ENCODE data around the gene RAI14.
"Not testable (repeated sequence)": the region's sequence is repeated elsewhere in the genome, so short reads cannot be mapped to it uniquely, and the experiment has no call there.

The RAI14 gene

GRCh38 chr5:34756781-34757624, 100.9 kb downstream of the RAI14 start:
- H3K36me3 ChIP-seq = peaks cover 0 to 15% (median 11%) of the 10 kb centered on the region in 3 donors
- intact Hi-C loops (cut with DNase I; ENCODE audit: low total_unique reads) = no loop called here
- H3K4me3 ChIP-seq = no peak overlapping the region
- H3K4me1 ChIP-seq = peaks cover 0 to 18% (median 3%) of the 10 kb centered on the region in 4 donors
- H3K27me3 ChIP-seq = no peaks in the 10 kb centered on the region
- no peak for TF ChIP-seq CTCF (IDR thresholded peaks at IDR 0.05)
- H3K9me3 ChIP-seq = no peaks in the 10 kb centered on the region
- peak overlapping the region; percentile 60 to 64 for H3K27ac ChIP-seq
- DNase-seq = no peak

GRCh38 chr5:34758514-34758913, 102.4 kb downstream of the RAI14 start:
- no peaks in the 10 kb centered on the region for H3K27me3 ChIP-seq

GRCh38 chr5:34759213-34759612, 103.1 kb downstream of the RAI14 start:
- intact Hi-C loops (cut with DNase I; ENCODE audit: low total_unique reads); H3K27me3 ChIP-seq; H3K4me3 ChIP-seq; H3K27ac ChIP-seq; H3K9me3 ChIP-seq; DNase-seq: not testable (repeated sequence)
- Histone ChIP-seq H3K36me3 (peaks cover 0 to 15% (median 11%) of the 10 kb centered on the region in 3 donors), H3K4me1 (peaks cover 0 to 32% (median 5%) of the 10 kb centered on the region in 4 donors)

More at GRCh38 chr5:34758514-34758913, 102.4 kb downstream of the RAI14 start:
- no peak for DNase-seq
- peaks cover 0 to 15% (median 11%) of the 10 kb centered on the region in 3 donors for H3K36me3 ChIP-seq
- TF ChIP-seq CTCF (IDR thresholded peaks at IDR 0.05) = no peak
- H3K4me3 ChIP-seq = no peak overlapping the region
- peaks cover 0 to 32% (median 5%) of the 10 kb centered on the region in 4 donors for H3K4me1 ChIP-seq
- intact Hi-C loops (cut with DNase I; ENCODE audit: low total_unique reads) = no loop called here
- H3K27ac ChIP-seq = no peak overlapping the region
- H3K9me3 ChIP-seq = no peaks in the 10 kb centered on the region

GRCh38 chr5:34765662-34766061, 109.5 kb downstream of the RAI14 start:
- Histone ChIP-seq H3K27me3 (no peaks in the 10 kb centered on the region), H3K4me1 (peaks cover 0 to 18% (median 3%) of the 10 kb centered on the region in 4 donors), H3K27ac (no peak overlapping the region), H3K36me3 (no peaks in the 10 kb centered on the region), H3K9me3 (no peaks in the 10 kb centered on the region), H3K4me3 (no peak overlapping the region)
- no peak for TF ChIP-seq CTCF (IDR thresholded peaks at IDR 0.05)
- no peak for DNase-seq
- intact Hi-C loops (cut with DNase I; ENCODE audit: low total_unique reads) = no loop called here

- H3K4me1 ChIP-seq = peaks cover 0 to 31% (median 10%) of the 10 kb centered on the region in 4 donors
- no peak for DNase-seq
- no peaks in the 10 kb centered on the region for H3K36me3 ChIP-seq
- H3K27ac ChIP-seq = no peak overlapping the region
- H3K9me3 ChIP-seq = no peaks in the 10 kb centered on the region
- no peak for TF ChIP-seq CTCF (IDR thresholded peaks at IDR 0.05)
- H3K27me3 ChIP-seq = no peaks in the 10 kb centered on the region
- intact Hi-C loops (cut with DNase I; ENCODE audit: low total_unique reads) = no loop called here
- H3K4me3 ChIP-seq = no peak overlapping the region
These were observed 111.1 kb downstream of the RAI14 start for GRCh38 chr5:34767180-34767579.

- no peak for TF ChIP-seq CTCF (IDR thresholded peaks at IDR 0.05)
- no peaks in the 10 kb centered on the region for H3K36me3 ChIP-seq
- no peaks in the 10 kb centered on the region for H3K27me3 ChIP-seq
- no peak for DNase-seq
- peaks cover 0 to 23% (median 9%) of the 10 kb centered on the region in 4 donors for H3K4me1 ChIP-seq
- no peaks in the 10 kb centered on the region for H3K9me3 ChIP-seq
- no peak overlapping the region for H3K4me3 ChIP-seq
- H3K27ac ChIP-seq = no peak overlapping the region
- intact Hi-C loops (cut with DNase I; ENCODE audit: low total_unique reads) = no loop called here
These were observed 114.4 kb downstream of the RAI14 start for GRCh38 chr5:34770486-34770885.

All from tibial artery (tissue), 4 donors.